GM21515 (cell line): Measurements from ENCODE around the gene MAP2K5.

Experiments
- ATAC-seq: cut with Tn5 transposase; IDR thresholded peaks from one replicate; pipeline ENCODE4 v1.9.1; 2021; ENCODE audit not compliant: unreplicated experiment

Gene MAP2K5

DNA sequence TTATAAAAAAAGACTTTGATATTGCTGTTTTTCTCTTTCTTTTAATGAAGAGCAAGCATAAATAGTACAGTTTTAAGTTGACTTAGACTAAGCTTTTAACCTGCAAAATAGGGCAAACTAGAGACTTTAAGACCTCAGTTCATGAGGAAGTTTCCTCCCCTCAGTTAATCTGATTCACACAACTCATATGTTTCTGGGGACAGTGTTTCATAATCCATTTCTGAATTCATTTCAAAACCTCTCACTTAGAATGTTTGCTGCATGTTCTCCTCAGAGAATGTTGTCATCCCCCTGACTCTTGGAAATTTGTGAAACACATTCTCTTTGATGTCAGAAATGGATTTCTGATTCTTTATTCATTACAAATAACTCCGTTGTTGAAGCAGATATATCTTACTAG is 203.5 kb downstream of the MAP2K5 start:
- ATAC-seq: no peak

DNA sequence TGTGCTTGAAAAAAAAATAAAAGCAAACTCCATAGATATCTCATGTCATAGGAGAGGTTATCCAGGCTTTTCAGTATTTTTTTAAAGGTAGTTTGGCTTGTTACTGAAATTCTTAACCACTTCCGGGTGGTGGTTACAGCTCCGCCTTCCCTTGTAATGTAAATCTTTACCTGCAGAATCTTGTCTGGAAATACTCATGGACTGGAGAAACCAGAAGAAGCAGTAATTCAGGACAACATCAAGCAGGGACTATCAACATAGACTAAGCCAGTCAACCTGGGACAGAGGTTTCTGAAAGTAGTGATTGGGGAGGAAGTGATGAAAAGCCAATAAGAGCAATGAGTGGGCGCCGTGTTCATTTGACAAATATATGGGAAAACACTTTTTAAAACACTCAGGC is 203.9 kb downstream of the MAP2K5 start:
- ATAC-seq: no peak

DNA sequence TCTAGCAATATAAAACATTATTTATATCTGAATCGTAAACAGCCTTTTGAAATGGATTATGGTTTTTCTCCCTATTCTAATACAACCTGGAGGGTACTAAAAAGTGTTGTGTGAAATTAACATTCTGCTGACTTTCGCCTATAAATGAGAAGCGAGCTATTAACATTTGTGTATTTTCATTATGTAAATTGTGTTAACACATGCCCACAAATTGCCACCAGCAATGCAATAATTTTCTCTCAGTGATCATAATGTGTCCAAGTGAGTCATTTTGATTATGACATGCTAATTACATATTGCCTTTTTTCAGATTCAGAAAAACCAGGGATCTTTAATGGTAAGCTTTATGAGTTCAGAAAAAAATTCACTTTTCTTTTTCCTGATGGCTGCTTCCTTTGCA is 205.4 kb downstream of the MAP2K5 start:
- ATAC-seq: no peak

DNA sequence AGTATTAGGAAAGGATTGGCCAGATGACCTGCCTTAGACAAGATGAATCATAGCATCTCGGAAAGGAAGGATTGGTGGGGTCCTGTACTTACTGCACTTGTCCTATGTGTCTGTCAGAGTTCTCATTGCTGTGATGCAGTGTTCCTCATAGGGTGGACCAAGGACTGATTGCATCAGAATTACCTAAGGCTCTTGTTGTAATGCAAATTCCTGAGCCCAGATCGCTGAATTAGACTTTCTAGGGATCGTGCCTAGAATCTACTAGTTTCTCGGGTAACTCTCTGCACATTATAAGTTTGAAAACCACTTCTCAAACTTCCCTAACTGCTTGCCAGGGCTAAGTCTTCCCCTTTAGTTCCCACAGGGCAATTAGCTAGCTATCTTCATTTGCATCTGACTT is 207.9 kb downstream of the MAP2K5 start:
- no peak for ATAC-seq

DNA sequence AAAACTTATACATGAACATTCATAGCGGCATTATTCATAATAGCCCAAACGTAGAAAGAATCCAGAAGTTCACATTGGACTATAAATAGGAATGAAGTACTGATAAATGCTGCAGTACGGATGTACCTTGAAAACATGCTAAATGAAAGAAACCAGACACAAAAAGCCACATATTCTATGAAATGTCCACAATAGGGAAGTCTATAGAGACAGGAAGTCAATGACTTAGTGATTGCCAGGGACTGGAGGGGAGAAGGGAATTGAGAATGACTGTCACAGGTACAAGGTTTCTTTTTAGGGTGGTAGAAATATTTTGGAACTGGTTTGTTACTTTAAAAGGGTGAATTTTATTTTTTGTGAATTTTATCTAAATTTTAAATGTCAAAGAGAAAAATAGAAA is 211.4 kb downstream of the MAP2K5 start:
- no peak for ATAC-seq

DNA sequence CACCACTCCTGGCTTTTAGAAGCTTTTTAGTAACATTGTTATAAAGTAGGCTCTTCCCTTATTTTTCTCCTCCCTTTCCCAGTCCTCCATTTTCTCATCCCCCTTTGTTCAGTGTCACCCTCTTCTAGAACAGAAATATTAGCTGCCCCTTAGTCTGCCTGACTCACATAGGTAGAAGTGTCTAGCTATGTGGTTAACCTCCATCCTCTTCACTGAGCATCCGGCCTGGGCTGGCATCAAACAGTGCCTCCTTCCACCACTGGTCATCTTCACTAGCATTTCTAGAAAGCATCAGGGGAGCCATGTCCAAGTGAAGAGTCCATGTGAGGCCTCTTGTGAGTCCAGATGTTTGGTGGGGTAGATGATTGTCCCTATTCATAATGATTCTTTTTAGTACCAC is 212.8 kb downstream of the MAP2K5 start:
- ATAC-seq: no peak

DNA sequence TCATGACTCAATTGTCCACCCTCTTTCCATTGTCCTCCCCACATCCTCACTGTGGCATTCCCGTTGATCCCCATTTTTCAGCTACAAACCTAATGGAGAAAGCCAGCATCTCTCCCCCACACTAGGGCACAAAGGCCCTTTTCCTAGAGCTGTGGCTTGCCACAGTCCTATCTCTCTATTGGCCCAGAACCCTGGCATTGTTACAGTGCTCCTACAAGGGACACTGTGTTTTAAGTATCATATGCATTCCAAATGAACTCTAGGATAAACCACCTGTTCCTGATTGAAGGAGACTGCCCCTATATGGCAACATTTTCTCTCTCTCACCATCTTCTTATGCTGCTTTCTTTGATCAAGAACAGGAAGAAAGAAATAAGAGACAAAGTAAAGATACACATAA is 213.4 kb downstream of the MAP2K5 start:
- no peak for ATAC-seq

DNA sequence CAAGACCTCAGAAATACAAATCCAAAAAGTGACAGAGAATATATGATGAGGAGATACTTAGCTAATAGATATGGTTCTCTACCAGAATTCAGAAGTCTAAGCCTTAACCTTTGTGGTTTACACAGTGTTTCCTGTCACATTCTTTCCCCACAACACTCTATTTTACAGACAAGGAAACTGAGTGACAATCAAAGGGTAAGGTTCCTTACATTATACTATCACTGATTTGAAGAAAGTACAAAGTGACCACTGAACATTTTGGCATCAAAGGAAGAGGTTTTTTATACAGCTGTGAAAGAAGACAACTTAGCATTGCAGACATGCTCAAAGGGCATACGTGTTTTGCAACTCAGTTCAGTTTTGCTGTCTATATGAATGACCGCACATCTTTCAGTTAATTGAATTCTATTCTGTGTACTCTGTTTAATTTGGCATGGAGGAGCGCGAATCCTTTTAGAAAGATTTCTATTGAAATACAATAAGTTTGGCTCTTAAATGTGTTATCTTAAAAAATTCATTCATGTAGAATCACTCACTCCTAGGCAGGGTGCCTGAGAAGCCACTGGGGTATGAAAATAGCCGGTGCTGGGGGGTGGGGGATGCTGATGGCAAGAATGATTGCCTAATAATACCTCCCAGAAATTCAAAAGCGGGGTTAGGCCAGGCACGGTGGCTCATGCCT is 216.3 kb downstream of the MAP2K5 start:
- no peak for ATAC-seq

DNA sequence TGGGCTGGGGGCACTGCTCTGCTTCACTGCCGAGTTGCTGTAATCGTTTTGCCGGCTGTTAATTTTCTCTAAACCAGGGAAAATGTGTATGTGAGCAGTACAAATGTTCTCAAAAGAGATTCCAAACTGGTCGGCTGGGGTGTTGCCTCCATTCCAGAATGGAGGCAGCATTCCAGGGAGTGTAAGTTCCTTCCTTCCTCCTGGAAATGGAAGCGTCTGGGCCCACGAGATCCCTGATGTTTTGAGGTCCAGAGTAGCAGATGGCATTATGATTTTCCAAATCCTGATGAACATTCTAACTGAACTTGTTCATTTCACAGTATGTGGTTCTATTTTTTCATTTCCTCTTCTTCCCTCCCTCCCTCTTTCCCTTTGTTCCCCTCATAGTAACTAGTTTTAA is 218.4 kb downstream of the MAP2K5 start:
- no peak for ATAC-seq

DNA sequence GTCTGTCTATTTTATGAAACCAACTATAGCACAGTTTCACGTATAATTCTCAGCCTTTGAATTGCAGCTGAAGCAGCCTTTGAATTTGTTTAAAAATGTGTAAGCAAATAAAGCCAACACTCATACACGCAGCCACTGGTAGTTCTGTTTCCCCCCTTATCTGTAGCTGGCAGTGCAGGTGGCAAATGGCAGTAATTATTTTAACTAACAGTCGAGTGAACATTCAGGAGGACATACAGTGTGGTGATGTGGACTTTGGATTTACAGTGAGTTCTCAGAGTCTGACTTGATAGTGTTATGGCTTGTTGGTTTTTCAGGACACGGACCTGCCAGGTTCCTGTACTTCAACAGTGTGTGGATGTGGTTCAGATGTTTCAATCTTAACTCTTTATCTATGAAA is 218.8 kb downstream of the MAP2K5 start:
- ATAC-seq: no peak

DNA sequence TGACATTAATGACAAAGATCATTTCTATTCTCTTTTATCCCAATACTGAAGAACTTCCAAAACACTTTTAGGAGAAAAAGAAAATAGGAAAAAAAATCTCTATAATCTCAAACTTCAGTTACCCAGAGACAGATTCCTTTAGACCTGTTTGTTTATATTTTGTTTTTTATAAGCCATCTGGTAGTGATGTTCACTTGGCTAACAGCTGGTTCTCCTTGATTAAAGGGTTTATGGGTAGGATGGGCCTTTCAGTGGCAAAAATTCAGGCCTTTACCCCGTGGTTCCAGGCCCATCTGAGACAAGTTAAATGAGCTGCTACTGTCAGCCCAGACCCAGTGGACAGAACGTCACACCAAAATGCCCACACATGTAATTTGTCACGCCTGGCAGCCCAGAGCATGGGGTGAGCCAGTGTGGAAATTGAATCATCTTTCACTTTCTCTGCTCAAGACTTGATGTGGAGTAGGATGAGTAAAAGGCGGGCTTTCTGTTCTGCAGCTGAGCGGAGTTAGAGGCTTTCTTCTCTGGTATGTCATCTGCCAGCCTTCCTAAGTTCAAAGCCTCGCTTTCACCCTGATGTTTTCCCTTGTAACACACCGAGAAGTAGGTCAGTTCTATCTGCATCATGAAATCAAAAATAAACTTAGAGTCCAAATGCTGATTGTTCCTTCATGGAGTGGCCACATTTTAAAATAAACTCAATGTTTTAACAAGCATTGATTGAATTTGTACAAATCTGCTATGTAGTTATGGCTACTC is 220.3 kb downstream of the MAP2K5 start:
- peak; percentile 77 for ATAC-seq

DNA sequence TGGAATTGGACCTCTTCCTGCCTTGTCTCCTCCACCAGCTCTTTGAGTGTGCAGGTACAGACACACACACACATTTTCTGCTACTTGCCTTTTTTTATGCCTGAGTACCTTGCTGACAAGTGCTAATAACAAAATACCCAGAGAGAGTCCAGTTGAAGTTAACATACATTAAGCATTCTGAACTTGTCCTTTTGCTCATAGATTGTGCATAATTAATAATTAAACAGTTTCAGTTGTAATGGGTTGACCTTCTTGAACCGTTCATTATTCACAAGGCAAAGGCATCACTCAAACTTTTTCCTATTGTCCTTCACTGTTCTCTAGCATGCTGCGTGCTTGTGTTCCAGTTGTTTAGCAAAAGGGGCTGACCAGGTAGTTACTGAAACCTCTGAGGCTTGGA is 223.2 kb downstream of the MAP2K5 start:
- ATAC-seq: no peak

DNA sequence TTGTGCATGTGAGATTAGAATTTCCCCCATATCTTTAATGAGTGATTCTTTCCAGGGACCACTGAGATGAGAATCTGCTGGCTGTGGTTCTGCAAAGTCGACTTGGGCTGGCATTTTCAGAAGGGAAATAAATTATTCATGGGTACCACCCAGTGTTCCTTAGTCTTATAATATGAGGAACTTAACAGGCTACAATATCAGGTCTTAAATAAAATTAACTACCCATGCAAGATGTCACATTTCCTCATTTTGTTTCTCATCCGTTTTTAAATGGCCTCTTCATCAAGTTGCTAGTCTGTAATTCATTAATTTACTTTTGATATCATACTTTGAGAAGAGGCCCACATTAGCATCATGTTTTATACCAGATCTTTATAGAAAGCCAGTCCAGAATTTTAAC is 224.5 kb downstream of the MAP2K5 start:
- ATAC-seq: no peak

DNA sequence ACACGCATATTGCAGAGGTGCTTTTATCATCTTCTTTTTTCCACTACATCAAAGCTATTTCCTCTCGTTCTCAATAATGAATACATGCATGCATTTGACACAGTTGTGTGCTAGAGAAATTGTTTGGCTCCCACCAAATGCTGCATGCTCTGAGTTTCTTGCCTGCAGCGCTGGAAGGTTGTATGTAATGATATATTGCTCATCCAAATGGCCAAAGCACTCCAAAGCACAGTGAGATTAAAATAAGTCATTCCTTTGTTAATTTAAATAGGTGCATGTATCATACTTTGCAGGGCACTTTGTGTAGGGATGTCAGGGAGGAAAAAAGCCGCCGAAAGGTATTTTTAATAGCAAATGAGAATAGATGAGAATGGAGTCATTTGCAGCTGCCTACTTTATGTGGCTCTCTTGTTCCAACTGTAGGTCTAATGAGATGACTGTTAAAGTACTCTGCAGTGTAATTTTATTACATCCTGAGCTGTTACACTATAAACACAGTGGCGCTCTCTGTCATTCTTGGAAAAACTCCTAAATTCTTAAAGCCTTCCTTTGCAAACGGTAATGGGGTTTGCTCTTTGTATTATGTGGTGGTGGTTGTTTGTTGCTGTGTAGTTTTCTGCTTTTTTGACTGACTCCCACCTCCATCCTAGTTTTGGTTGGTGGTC is 225.9 kb downstream of the MAP2K5 start:
- ATAC-seq: no peak

DNA sequence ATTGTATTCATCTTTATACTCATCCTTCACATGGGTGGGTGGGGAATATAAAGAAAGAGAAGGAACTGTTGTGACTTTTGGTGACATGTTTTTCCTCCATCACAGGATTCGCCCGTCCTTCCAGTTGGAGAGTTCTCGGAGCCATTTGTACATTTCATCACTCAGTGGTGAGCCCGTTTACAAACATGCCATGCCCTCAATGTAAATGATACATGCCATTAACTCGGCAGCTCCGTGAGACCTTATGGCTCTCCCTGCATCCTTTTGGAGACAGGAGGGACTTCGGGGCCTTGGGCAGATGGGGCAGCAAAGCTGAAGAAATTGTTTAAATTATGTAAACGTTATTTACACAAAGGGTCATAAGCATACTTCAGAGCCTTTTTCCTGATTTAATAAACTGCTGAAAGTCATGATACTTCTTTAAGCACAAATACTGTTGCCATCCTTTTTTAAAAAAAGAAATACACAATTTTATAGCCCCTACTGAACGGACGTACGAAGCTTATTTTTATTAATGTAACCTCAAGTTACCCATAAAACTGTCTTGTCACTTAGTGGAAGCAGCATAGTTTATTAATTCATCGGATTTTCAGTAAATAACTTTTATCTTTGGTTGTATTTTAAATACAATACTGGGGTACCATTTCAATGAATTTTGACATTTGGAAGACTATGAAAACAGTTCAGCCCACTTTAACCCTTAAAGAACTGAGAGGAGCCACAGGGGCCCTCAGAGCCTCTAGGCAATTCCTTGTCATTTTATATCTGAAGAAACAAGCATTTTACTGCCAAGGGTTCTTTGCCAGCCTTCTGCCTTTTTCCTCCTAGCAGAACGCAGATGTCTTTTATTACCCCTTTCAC is 227.2 kb downstream of the MAP2K5 start:
- ATAC-seq: no peak

DNA sequence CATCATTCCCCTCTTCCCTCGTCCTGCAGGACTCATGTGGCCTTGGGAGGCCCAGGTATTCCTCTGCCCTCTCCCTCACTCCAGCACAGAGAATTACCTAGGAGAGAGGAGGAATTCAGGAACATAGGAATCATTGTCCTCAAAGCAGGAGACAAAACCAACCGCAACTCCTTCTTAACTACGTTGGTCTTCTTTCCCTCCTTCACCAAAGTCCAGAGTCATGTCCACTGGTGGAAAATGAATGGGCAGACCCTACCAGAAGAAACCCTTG is 227.8 kb downstream of the MAP2K5 start:
- no peak for ATAC-seq

DNA sequence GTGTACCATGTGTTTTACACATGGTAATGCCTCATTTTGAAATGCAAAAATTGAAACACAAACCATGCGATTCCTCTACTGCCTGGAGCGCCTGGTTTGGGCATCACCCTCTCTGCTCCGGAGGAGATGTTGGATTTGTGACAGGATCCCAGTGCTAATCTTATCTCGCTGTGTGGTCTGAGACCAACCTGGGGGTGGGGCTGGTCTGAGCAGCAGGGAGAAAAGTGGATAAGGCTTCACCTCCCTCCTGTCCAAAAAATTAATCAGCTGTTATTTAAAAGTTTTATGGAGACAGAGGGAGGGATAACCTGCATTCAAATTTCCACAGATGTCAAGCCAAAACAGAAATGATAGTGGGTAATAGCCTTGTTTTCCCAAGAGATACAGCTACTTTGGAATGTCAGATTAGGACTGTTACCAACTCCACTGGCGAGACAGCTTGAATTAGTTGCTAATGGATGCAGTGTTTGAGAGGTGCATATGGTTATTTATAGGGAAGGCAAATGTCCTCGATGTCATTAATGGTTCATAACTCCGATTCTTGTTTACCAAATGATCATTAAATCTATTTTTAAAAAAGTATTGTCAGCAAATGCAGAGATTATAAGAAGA is 228.8 kb downstream of the MAP2K5 start:
- ATAC-seq: no peak

DNA sequence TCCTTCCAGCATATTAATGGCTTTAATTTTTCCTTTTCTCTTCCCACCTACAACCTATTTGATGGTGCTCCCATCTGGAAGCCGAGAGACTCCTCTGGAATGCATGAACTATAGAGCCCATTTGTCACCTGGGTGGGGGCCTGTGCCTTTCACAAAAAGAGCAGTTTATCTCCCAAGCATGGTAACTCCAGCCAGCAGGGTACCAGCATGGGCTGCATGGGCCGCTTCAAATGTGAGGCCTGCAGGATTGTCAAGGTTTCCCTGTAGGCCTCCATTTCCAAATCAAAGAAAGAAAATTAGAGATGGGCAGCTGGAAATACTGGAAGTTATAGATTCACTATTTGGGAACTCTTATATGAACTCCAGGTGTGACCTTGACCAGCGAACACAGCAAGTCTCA is 232.1 kb downstream of the MAP2K5 start:
- no peak for ATAC-seq

DNA sequence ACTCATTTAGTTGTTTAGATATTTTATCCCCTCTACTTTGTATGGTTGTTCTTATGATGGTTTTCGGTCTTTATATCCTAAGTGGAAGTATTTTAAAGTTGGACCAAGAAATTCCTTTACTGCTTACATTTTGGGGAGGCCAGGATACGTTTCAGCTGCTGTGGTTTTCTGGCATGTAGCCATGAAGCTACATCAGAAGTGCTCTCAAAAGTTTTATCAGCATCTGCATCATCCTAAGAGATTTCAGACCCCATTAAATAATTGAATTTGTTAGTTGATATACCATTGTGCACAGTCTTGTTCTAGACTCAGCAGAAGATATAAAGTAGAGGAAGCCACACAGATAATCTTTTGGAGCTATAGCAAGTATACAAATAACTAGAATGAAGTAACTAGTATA is 232.7 kb downstream of the MAP2K5 start:
- ATAC-seq: no peak

DNA sequence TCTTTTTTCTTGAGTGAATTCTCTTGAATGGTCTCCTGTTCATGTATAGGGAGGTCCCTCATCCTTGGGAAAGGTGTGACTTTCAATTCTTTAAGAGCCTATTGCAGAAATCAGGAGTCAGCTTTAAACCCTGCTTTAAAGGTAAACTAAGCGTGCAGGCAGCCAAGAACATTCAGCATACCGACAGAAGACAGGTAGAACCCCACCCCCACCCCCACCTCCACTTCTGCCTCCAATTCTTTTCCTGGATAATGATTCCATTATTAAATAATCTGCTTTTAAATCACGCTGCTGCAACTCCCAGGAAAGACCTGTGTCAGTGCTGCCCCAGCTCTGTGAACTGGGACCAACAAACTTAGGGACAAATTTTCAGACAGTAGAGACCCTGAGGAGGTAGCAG is 233.5 kb downstream of the MAP2K5 start:
- no peak for ATAC-seq

DNA sequence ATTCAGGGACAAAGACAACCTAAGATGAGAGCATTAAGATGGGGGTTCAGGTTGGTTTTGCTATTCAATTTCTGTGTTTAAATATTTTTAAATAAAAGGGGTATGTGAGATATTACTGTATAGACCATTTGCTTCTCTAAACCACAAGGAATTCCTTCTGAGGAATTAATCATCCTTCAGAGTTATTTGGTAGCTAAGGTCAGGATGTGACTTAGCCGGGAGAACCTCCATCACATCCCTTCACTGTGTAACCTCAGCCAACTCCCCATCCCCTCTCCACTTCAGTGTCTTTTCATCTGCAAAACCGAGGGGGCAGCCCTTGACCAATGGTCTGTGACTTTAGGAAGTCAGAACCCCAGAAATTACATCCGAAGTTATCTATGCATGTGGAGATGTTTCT is 234.1 kb downstream of the MAP2K5 start:
- no peak for ATAC-seq
